CD4-positive, alpha-beta T cell treated with Interleukin-21 for 1 hour (primary cell): ENCODE data around the gene FOXP1.

Experiments
- DNase-seq: peaks from one replicate; pipeline ENCODE4 v3.0.0-alpha.2; 2020

The FOXP1 gene

GRCh38 chr3:71583566-71584393, at the start of gene FOXP1:
FOXP1 (minus strand) TSS chr3:71583728; CDS start chr3:71198381, 385,347 bp downstream.
- peak; percentile 78 for DNase-seq

GRCh38 chr3:71629711-71630110, 46.2 kb upstream of the FOXP1 start:
- no peak for DNase-seq

- DNase-seq = no peak
Measured at GRCh38 chr3:71629289-71629688, 45.8 kb upstream of the FOXP1 start.

- no peak for DNase-seq
Measured at GRCh38 chr3:71628522-71628921, 45.0 kb upstream of the FOXP1 start.

- DNase-seq = no peak
Measured at GRCh38 chr3:71625676-71626075, 42.1 kb upstream of the FOXP1 start.

GRCh38 chr3:71621825-71622537, 38.5 kb upstream of the FOXP1 start:
- no peak for DNase-seq

- no peak for DNase-seq
Measured at GRCh38 chr3:71618538-71618937, 35.0 kb upstream of the FOXP1 start.

GRCh38 chr3:71616571-71617021, 33.1 kb upstream of the FOXP1 start:
- no peak for DNase-seq

GRCh38 chr3:71614869-71615268, 31.3 kb upstream of the FOXP1 start:
- DNase-seq = no peak

- no peak for DNase-seq
Measured at GRCh38 chr3:71614426-71614825, 30.9 kb upstream of the FOXP1 start.

GRCh38 chr3:71611099-71611498, 27.6 kb upstream of the FOXP1 start:
- no peak for DNase-seq

- DNase-seq = no peak
Measured at GRCh38 chr3:71607364-71607763, 23.8 kb upstream of the FOXP1 start.

- no peak for DNase-seq
Measured at GRCh38 chr3:71606582-71606981, 23.1 kb upstream of the FOXP1 start.

- DNase-seq = no peak
Measured at GRCh38 chr3:71602256-71602655, 18.7 kb upstream of the FOXP1 start.

GRCh38 chr3:71601811-71602210, 18.3 kb upstream of the FOXP1 start:
- DNase-seq = no peak

GRCh38 chr3:71600646-71601288, 17.2 kb upstream of the FOXP1 start:
- no peak for DNase-seq

GRCh38 chr3:71599416-71599815, 15.9 kb upstream of the FOXP1 start:
- DNase-seq = no peak

GRCh38 chr3:71598292-71598691, 14.8 kb upstream of the FOXP1 start:
- no peak for DNase-seq

GRCh38 chr3:71597286-71597685, 13.8 kb upstream of the FOXP1 start:
- DNase-seq = no peak

- no peak for DNase-seq
Measured at GRCh38 chr3:71593106-71593505, 9.6 kb upstream of the FOXP1 start.

- no peak for DNase-seq
Measured at GRCh38 chr3:71591101-71591500, 7.6 kb upstream of the FOXP1 start.

- DNase-seq = no peak
Measured at GRCh38 chr3:71589132-71589531, 5.6 kb upstream of the FOXP1 start.

- no peak for DNase-seq
Measured at GRCh38 chr3:71587958-71588357, 4.4 kb upstream of the FOXP1 start.

- DNase-seq = no peak
Measured at GRCh38 chr3:71586810-71587242, 3.3 kb upstream of the FOXP1 start.
